Measurements from ENCODE around the gene WDR73.

The WDR73 gene

DNA sequence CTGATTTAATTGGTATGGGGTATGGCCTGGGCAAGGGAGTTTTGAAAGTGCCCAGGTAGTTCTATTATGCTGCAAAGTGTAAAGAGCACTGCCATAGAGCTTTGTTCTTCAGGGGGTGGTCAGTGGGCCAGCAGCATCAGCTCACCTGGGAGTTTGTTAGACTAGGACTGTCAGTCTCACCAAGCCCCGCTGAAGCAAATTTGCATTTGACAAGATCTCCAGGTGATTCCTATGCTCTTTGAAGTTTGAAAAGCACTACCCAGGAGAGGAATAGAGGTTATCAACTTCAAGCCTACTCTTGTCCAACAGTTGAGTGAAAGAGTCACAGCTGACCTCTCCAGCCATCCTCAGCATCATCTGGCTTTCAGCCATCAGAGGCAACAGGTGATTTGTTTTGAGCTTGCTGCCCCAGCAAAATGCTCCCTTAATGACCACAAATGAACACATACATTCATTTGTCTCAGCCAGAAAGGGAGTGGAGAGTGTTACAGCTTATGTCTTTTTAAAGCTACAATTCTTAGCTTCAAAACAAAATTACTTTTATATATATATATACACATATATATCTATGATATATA, 45.3 kb downstream of the WDR73 start:
- DNase-seq, result no peak

DNA sequence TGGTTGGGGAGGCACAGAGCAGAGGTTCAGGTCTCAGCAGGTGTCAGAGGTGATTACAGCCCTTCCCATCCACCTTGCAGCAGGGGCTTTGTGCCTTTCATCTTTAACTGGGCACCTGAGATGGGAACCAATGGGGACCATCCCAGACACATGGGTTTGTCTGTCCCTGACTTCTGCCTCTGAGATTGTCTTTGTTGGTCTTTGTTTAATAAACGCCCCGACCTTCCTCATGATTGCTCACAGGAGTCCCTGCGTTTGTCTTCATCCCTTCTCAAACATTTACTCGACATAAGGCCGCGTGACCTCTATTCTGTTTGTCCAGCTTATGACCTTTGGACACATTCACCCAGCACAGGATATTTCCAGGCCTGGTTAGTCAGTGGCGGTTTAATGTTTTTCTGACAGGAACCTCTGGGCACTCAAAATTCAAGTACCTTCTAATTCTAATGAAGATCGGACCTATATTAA, 47.4 kb downstream of the WDR73 start:
- no peak for DNase-seq

DNA sequence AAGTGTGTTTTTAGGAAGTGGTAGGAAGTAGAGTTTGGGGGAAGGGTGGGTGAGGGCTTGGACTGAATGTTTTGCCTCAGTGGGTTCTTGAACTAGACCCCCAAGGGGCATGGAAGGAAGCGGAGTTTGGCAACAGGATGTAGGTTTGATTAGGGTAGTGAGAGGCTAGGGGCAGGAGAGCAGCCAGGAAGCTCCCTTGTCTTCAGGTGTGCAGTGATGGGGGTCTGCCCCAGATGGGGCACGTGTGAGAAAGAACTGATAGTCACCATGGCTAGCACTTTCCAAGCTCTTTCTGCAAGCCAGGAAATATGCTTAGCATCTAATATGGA, 48.6 kb downstream of the WDR73 start:
- DNase-seq, result no peak

DNA sequence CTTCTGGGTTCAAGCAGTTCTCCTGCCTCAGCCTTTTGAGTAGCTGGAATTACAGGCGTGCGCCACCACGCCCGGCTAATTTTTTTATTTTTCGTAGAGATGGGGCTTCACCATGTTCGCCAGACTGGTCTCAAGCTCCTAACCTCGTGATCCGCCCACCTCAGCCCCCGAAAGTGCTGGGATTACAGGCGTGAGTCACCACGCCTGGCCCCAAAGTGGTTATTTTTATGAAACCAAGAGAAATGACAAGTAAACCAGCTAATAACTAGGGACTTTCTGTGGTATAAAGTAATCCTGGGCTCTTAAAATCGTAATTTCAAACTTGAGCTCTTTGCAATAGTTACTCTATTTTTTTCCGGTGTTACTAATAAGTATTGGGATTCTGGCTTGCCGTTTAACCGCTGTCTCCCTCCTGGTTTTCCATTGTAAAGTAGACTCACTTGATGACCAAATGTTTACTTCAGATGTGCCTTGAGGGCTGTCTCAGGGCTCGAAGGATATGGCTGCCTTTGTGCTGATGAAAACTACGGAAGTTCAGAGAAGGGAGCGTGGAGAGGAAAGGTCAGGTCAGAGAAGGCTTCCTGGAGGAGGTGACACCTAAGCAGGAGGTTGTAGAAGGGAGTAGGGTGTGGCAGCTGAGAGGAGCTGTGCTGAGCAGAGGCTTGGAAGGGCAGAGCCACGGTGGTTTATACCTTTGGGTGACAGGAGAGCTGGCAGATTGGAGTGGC, 49.1 kb downstream of the WDR73 start:
- DNase-seq, result peak; percentile 74

DNA sequence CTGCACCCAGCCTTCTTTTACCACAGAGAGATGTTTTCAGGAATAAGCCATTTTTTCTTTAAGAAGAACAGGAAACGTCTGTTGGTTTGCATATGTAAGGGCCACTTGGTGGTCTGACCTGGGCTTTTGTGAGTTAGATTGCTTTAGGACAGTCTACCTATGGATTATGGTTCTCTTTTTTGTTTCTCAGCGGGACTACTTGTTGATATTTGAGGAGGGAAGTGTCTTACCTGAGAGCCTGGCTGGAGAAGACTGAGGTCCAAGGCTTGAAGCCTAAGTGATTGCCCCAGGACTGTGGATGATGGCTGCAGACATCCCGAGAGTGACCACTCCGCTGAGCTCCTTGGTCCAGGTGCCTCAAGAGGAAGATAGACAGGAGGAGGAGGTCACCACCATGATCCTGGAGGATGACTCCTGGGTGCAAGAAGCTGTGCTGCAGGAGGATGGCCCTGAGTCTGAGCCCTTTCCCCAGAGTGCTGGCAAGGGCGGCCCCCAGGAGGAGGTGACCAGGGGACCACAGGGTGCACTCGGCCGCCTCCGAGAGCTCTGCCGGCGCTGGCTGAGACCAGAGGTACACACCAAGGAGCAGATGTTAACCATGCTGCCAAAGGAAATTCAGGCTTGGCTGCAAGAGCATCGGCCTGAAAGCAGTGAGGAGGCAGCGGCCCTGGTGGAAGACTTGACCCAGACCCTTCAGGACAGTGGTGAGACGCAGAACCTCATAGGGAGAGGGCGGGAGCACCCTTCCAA, 50.3 kb downstream of the WDR73 start:
- DNase-seq, result no peak

DNA sequence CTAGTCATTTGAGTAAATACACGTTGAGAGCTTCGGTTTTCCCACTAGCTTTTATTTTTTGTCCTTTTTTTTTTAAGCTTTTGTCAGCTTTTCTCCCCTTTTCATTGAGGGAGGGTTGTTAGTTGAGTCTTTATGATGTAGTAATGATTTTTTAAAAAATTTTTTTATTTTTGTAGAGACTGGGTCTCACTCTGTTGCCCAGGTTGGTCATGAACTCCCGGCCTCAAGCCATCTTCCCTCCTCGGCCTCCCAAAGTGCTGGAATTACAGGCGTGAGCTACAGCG, 52.6 kb downstream of the WDR73 start:
- no peak for DNase-seq

DNA sequence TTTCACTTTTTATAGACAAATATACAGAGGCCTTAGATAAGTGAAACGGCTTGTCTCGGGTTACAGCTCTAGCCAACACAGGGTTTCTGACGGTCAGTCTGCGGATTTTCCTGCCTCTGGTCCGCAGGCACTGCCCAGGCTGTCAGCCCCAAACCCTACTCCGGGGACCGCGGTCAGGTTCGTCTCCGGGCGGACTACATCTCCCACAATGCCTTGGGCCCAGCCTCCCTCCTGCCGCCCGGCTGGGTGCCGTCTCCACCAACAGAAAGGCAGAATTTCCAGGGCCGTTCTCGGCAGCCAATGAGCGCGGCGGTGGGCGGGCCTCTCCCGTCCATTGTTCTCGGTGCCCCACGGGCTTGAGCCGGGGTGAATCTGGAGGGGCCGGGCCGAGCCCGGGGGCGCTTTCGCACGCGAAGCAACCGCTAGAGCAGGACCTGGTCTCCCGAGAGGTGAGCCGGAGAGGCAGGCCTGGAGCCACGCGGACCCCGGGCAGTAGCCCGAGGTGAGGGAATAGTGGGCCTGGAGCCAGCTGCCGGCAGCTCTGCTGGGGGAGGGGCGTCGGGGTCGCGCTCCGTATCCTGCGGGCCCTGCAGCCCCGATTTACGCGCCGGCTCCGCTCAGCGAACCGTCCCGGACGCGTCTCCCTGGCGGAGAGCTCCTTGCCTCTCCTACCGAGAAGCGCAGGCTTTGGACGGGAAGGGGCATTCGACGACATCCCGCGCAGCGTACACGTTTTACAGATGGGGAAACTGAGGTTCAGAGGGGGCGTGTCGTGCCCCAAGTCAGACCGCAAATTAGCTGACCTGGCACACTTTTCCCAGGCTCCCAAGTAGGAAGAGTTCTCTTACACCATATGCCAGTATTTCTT, 53.2 kb downstream of the WDR73 start, which contains the start of gene ZSCAN2:
TSS of gene ZSCAN2 (plus strand) at position 323 of the 868 bp plus-strand sequence. CDS start 2,919 bp downstream, outside the sequence.
- DNase-seq, result peak; percentile 96

DNA sequence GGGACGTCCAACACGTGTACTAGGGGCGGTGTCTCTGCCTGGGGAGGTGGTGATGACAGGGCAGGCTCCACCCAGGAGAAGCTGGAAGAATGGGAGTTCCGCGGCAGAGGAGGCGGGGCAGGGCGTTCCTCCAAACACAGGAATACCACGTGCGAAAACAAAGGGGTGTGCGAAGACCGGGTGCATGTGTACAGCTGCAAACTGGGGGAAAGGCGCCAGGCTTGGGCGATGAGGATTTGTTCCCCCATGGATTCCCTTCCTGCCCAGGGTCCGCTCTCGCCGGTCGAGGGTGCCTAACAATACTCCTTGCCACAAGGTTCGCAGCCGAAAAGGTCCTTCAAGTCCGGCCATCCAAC, 53.8 kb downstream of the WDR73 start:
- DNase-seq, result peak; percentile 58

DNA sequence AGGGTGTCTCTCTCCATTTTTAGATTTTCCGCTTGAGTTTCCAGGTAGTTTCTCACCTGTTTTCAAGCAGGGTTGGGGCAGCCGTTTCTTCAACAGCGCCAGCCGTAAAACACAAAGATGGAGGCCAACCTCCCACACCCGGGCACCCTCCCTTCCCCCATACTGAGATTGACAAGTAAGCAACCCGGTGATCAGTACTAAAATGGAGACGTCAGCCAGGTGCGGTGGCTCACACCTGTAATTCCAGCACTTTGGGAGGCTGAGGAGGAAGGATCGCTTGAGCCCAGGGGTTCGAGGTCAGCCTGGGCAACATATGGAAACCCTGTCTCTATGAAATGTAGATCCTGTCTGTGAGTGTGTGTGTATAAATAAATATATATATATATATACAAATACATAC, 54.2 kb downstream of the WDR73 start:
- no peak for DNase-seq

DNA sequence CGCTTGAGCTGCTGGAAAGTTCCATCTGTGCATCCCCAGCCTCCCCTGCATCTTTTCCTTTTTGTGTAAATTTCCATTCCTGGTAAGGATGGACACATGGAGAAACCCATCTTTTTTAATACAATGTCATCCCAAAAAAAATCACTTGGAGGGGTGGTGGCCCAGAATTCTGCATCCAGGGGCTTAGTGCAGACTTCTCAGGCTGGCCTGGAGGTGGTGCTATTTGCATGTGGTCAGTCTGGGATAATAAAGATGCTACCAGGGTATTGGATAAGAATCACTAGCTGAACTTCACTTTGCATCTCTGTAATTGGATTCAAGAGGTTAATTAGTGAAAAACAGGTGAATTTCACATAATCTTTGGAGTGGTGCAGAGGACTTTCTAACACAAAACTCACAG, 55.1 kb downstream of the WDR73 start:
- DNase-seq, result peak; percentile 59

DNA sequence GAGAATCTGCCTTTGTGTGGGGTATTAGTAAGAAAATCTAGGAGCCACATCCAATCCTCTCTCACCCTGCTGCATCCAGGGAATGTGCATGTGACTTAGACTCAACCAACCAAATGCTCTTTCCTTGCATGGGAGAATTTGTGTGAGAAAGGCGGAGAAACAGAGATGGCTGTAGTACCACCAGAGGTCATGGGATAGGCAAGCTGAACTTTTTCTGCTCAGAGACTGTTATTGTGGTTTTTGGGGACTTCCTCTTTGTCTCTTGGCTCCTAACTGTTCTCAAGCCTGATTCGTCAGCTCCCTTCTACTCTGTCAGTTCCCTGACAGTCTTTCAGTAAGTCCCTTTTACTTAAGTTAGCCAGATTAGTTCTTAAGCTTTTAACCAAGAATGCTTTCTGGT, 55.8 kb downstream of the WDR73 start:
- DNase-seq, result peak; percentile 63

DNA sequence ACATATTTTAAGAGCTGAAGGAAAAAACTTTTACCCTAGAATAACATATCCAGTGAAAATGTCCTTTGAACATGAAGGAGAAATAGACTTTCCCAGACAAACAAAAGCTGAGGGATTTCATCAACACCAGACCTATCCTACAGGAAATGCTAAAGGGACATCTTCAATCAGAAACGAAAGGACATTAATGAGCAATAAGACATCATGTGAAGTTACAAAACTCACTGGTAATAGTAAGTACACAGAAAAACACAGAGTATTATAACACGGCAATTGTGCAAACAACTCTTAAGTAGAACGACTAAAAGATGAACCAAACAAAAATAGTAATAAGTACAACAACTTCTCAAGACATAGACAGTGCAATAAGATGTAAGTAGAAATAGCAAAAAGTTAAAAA, 56.8 kb downstream of the WDR73 start:
- no peak for DNase-seq

DNA sequence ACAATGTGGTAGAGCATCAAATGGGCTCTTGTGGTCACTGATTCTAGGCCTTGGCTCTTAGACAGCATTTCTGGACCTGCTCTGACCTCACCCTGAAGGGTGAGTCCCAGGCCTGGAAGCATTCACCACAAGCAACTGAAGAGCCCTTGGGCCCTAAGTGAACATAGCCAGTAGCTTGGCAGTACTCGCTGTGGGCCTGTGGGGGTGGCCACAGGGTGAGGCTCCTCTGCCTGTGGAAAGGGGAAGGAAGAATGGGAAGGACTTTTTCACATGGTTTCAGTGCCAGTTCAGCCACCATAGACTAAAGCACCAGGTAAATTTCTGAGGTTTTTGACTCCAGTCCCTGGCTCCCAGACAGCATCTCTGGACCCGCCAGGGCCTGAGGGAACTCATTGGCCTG, 58.4 kb downstream of the WDR73 start:
- DNase-seq, result no peak

DNA sequence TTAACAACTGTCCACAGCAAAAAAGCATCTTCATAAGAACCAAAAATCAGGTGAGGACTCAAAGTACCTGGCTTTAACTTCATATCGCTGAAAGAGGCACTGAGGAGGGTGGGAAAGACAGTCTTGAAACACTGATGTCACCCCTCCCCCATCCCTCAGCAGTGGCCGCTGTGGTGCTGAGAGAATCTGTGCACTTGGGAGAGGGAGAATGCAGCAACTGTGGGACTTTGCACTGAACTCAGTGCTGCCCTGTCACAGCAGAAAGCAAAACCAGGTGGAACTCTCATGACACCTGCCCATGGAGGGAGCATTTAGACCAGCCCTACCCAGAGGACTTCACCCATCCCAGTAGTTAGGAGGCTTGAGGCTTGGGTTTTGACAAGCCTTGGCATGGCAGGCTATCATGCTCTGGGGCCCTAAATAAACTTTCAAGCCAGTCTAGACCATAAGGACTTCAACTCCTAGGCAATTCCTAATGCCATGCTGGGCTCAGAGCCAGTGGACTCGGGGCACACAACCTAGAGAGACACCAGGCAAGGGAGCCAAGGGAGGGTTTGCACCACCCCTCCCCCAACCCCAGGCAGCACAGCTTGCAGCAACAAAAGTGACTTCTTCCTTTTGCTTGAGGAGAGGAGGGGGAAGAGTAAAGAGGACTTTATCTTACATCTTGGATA, 59.3 kb downstream of the WDR73 start:
- DNase-seq, result no peak

DNA sequence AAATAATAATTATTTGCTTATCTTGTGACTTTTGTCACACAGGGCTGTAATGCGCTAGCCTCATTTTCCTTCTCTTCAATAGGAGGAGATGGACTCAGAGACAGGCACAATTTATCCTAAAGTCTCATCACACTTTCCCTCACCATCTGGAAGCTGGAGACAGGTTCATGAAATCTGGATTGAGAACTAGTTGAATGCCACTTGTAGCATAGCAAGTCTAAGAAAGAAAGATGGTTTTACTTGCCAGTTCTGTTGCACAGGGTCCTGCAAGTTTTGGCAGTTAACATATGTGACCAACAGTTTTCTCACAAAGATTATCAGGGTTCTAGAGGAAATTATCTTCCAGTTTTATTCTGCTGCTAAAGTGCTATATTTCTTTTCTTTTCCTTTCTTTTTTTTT, 62.3 kb downstream of the WDR73 start:
- no peak for DNase-seq

DNA sequence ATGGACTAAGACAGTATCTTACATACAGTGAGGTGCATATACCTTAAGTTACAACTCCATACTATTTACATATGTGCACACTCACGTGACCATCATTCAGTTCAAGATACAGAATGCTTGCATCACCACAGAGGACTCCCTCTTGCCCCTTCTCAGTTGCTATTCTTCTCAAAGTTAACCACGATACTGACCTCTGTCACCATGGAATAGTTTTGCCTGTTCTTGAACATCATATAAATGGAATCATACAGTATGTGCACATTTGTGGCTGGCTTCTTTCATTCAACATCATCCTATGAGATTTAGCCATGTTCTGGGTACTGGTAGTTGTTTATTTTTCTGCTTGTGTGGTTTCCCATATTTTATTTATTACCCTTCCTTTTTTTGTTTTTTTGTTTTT, 63.7 kb downstream of the WDR73 start:
- no peak for DNase-seq

Data from activated CD4-positive, alpha-beta T cell treated with anti-CD3 and anti-CD28 coated beads, Interleukin-2, amount 50 U/mL, for 16 hours (primary cell).